ENCODE data around the gene GTPBP2.

The GTPBP2 gene

GRCh38 chr6:43648248-43648647, 19.2 kb upstream of the GTPBP2 start:
- Histone ChIP-seq H3K9me3 (ENCODE audit: control insufficient read depth, insufficient read depth, low read length) (no peaks in the 10 kb centered on the region), H3K27me3 (ENCODE audit: control insufficient read depth, low read length) (no peaks in the 10 kb centered on the region), H3K4me1 (ENCODE audit: control insufficient read depth, low read length) (peaks cover 8% of the 10 kb centered on the region), H3K79me2 (ENCODE audit: control insufficient read depth, low read length) (no peaks in the 10 kb centered on the region), H3K4me2 (ENCODE audit: low read length) (no peak overlapping the region), H4K20me1 (ENCODE audit: control insufficient read depth, insufficient read depth, low read depth, low read length) (no peaks in the 10 kb centered on the region), H3K4me3 (ENCODE audit: low read length) (no peak overlapping the region), H3F3A (ENCODE audit: control insufficient read depth, insufficient read depth) (peaks cover 10% of the 10 kb centered on the region; the same call in 1 of the 2 replicates), H3K27ac (ENCODE audit: low read depth, low read length) (no peak overlapping the region), H3K36me3 (ENCODE audit: control insufficient read depth, low read length) (no peaks in the 10 kb centered on the region), H3K9me2 (replicated peaks; ENCODE audit: control insufficient read depth, low read length) (no peaks in the 10 kb centered on the region)
- TF ChIP-seq EZH2phosphoT487 (IDR thresholded peaks at IDR 0.05; ENCODE audit: borderline replicate concordance, low read length) (no peak), CTCF (IDR thresholded peaks at IDR 0.05; ENCODE audit: low read depth, low read length, poor library complexity, severe bottlenecking) (no peak)

- Histone ChIP-seq H3K4me3 (ENCODE audit: low read length) (no peak overlapping the region), H3K4me1 (ENCODE audit: control insufficient read depth, low read length) (peaks cover 8% of the 10 kb centered on the region), H3K27me3 (ENCODE audit: control insufficient read depth, low read length) (no peaks in the 10 kb centered on the region), H4K20me1 (ENCODE audit: control insufficient read depth, insufficient read depth, low read depth, low read length) (no peaks in the 10 kb centered on the region), H3F3A (ENCODE audit: control insufficient read depth, insufficient read depth) (peaks cover 10% of the 10 kb centered on the region; the same call in 1 of the 2 replicates), H3K79me2 (ENCODE audit: control insufficient read depth, low read length) (no peaks in the 10 kb centered on the region), H3K9me2 (replicated peaks; ENCODE audit: control insufficient read depth, low read length) (no peaks in the 10 kb centered on the region), H3K9me3 (ENCODE audit: control insufficient read depth, insufficient read depth, low read length) (no peaks in the 10 kb centered on the region), H3K27ac (ENCODE audit: low read depth, low read length) (no peak overlapping the region), H3K36me3 (ENCODE audit: control insufficient read depth, low read length) (peaks cover under 1% of the 10 kb centered on the region; the same call in 1 of the 2 replicates), H3K4me2 (ENCODE audit: low read length) (no peak overlapping the region)
- TF ChIP-seq CTCF (IDR thresholded peaks at IDR 0.05; ENCODE audit: low read depth, low read length, poor library complexity, severe bottlenecking), result no peak
- TF ChIP-seq EZH2phosphoT487 (IDR thresholded peaks at IDR 0.05; ENCODE audit: borderline replicate concordance, low read length), result no peak
Observed at GRCh38 chr6:43647613-43648012, 18.5 kb upstream of the GTPBP2 start.

DNA sequence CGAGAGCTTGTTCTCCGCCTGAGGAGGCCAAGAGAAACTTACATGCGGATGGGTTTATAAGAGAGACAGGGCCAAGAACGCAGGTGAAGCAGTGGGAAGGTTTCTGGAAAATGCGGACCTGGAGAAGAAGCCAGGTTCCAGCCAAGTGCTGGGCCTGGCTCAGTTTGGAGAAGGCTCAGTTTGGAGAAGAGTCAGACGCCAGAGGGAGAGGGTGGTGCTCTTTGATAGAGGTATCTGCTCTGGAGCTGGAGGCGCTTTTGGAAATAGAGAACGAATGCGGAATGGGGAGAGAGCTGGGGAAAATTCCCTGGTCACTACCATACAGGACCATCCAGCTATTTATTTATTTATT, 16.5 kb upstream of the GTPBP2 start:
- Histone ChIP-seq H3K9me2 (replicated peaks; ENCODE audit: control insufficient read depth, low read length) (no peaks in the 10 kb centered on the region), H4K20me1 (ENCODE audit: control insufficient read depth, insufficient read depth, low read depth, low read length) (no peaks in the 10 kb centered on the region), H3K4me3 (ENCODE audit: low read length) (peak overlapping the region; percentile 48), H3K27ac (ENCODE audit: low read depth, low read length) (no peak overlapping the region), H3K9me3 (ENCODE audit: control insufficient read depth, insufficient read depth, low read length) (no peaks in the 10 kb centered on the region), H3K4me1 (ENCODE audit: control insufficient read depth, low read length) (peaks cover 8% of the 10 kb centered on the region), H3F3A (ENCODE audit: control insufficient read depth, insufficient read depth) (peaks cover 10% of the 10 kb centered on the region; the same call in 1 of the 2 replicates), H3K79me2 (ENCODE audit: control insufficient read depth, low read length) (peaks cover 10% of the 10 kb centered on the region), H3K4me2 (ENCODE audit: low read length) (peak overlapping the region; percentile 58), H3K27me3 (ENCODE audit: control insufficient read depth, low read length) (no peaks in the 10 kb centered on the region), H3K36me3 (ENCODE audit: control insufficient read depth, low read length) (peaks cover 16% of the 10 kb centered on the region)
- no peak for TF ChIP-seq CTCF (IDR thresholded peaks at IDR 0.05; ENCODE audit: low read depth, low read length, poor library complexity, severe bottlenecking)
- no peak for TF ChIP-seq EZH2phosphoT487 (IDR thresholded peaks at IDR 0.05; ENCODE audit: borderline replicate concordance, low read length)

Data from DOHH2 (cell line).